Fibroblast of villous mesenchyme (primary cell): ENCODE measurements around the gene ATP6V0A1. TPM values are rescaled to one million over a fixed set of nuclear protein-coding genes. Genes with fewer than 3 reads are reported as not detected.

Source experiments
- DNase-seq: peaks from one replicate; pipeline ENCODE4 v3.0.0-alpha.2; 2010; ENCODE audit warnings: low read depth
- H3K4me3 ChIP-seq: 2 replicates; pipeline ENCODE4 v1.5.1; 2011; ENCODE audit warnings: low read depth, mild to moderate bottlenecking, low read length
- total RNA-seq: library from RNA; depleted of rRNA; stranded (reverse); fragments of >200 nt; gene quantifications from 2 replicates; pipeline ENCODE4 v1.2.3, GENCODE V29; 2012
- TF ChIP-seq, protein P1 (sequence below): IDR thresholded peaks from 2 replicates; pipeline ENCODE4 v1.5.1; 2012; ENCODE audit warnings: low read depth, mild to moderate bottlenecking, low read length; ENCODE audit not compliant: insufficient read depth

ATP6V0A1 gene
- total RNA-seq, 1 donor: 82.5 TPM

DNA sequence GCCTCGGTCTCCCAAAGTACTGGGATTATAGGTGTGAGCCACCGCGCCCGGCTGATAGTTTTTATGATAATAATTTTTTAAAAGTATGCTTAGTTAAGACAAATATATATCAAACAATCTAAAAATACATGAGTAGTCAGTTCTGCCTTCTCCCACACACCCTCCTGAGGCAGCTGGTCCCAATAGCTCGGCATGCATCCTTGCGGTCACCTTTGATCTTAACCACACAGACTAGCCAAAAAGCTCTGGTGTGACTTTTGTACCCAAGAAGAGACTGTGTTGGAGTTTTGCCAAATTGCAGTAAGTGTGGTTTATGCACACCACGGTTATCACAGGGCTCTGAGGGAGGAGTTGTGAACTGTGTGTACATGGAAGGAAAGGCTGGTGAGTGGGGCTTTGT lies 25.6 kb downstream of the ATP6V0A1 start:
- TF ChIP-seq, protein P1, sequence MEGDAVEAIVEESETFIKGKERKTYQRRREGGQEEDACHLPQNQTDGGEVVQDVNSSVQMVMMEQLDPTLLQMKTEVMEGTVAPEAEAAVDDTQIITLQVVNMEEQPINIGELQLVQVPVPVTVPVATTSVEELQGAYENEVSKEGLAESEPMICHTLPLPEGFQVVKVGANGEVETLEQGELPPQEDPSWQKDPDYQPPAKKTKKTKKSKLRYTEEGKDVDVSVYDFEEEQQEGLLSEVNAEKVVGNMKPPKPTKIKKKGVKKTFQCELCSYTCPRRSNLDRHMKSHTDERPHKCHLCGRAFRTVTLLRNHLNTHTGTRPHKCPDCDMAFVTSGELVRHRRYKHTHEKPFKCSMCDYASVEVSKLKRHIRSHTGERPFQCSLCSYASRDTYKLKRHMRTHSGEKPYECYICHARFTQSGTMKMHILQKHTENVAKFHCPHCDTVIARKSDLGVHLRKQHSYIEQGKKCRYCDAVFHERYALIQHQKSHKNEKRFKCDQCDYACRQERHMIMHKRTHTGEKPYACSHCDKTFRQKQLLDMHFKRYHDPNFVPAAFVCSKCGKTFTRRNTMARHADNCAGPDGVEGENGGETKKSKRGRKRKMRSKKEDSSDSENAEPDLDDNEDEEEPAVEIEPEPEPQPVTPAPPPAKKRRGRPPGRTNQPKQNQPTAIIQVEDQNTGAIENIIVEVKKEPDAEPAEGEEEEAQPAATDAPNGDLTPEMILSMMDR: no peak
- DNase-seq: no peak
- no peak overlapping the region for H3K4me3 ChIP-seq

DNA sequence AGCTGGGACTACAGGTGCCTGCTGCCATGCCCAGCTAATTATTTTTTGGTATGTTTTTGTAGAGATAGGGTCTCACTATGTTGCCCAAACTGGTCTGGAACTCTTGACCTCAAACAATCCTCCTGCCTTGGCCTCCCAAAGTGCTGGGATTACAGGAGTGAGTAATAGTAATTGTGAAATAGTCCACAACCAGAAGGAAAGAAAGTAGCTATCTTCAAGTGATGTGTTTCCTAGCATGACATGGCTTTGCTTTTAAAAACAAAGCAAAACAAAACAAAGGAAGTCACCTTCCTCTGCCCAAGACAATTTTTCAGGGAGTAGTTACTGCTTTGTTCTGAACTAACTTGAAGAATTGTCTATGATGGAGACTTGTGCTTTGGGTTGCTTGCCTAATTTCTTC lies 27.0 kb downstream of the ATP6V0A1 start:
- H3K4me3 ChIP-seq: no peak overlapping the region
- DNase-seq: peak; percentile 37
- TF ChIP-seq, protein P1: no peak

DNA sequence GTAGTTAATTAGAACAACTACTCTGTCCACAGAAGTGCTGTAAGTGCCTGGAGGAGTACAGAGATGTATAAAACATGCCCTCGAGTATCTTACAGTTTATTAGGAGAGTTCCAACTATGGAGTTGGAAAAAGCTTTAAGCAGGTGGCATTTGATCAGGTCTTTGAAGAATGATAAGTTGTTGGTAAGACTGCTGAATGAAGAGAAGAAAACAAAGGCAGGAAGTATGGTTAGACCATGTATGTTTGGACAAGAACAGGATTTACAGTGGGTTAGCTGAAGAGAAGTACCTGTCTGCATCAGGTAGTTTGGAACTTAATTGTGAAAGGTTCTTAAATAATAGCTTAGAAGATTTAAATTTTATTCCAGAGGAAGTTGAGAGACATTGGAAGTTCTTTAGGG lies 29.4 kb downstream of the ATP6V0A1 start:
- H3K4me3 ChIP-seq: no peak overlapping the region
- no peak for DNase-seq
- TF ChIP-seq, protein P1: no peak

DNA sequence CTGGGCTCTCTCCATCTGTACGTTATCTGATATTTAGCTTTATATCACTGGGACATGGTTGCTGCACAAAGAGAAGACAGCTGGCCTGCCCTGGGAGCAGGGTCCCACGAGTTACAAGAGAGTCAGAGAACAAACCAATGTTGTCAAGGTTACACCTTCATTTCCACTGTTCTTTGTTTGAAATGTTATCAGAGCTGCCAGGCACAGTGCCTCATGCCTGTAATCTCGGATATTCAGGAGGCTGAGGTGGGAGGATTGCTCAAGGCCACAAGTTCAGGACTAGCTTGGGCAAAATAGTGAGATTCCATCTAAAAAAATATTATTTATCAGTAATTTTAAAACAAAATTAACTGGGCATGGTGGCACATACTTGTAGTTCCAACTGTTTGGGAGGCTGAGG lies 34.6 kb downstream of the ATP6V0A1 start:
- no peak for DNase-seq
- TF ChIP-seq, protein P1: no peak
- no peak overlapping the region for H3K4me3 ChIP-seq

DNA sequence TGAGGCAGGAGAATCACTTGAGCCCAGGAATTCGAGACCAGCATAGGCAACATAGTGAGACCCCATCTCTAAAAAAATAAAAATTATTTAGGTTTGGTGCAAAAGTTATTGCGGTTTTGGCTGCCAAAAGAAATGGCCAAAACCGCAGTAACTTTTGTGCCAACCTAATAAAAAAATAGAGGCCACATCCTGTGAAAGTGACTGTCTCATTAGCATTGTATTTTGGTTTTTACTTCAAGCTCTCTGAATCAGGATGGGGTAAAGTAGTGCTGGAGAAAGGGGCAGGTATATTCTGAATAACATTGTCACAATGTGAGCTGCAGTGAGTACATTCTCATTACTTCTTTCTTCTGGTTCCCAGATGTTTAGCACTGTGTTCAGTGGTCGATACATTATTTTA lies 36.0 kb downstream of the ATP6V0A1 start:
- TF ChIP-seq, protein P1: no peak
- no peak for DNase-seq
- H3K4me3 ChIP-seq: no peak overlapping the region

DNA sequence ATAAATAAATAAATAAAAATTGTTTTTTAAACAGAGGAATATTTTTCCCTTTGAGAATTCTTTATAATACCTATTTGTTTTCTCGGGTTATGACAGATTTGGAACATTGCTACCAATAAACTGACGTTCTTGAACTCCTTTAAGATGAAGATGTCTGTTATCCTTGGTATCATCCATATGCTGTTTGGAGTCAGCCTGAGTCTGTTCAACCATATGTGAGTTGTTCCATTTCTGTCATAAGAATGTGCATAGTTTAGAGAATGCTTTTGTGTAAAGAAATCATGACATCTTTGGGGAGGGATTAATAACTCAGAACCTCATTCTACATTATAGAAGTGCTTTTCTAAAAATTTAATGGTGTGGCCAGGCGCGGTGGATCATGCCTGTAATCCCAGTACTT lies 40.1 kb downstream of the ATP6V0A1 start:
- TF ChIP-seq, protein P1: no peak
- no peak for DNase-seq
- no peak overlapping the region for H3K4me3 ChIP-seq

DNA sequence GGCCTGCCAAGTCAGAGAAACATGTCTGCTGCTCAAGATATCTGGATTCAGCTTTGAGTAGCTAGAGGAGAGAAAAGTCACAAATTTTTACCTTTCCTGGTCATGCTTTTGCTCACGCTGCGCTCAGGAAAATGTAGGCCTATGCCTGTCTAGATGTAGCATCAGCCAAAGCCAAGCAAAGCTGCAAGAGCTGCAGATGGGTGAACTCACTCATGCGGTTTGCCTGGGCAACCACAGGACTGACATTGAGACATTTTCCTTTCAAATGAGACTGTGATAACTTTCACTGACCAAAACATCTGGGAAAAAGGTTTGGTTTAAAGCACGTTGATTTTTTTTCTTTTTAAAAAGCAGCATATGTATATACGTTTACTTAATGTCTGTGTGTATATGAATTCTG lies 43.4 kb downstream of the ATP6V0A1 start:
- TF ChIP-seq, protein P1: no peak
- H3K4me3 ChIP-seq: no peak overlapping the region
- DNase-seq: no peak
